HEK293 (cell line): ENCODE measurements around the gene PRICKLE3.

ENCODE experiments used
- GLI2 ChIP-seq: fragments of 450-650 bp; formaldehyde crosslinking; IDR thresholded peaks from 2 replicates; pipeline ENCODE4; 2017; ENCODE audit warnings: missing biosample characterization, missing genetic modification characterization, low read depth, borderline replicate concordance
- MEIS1 ChIP-seq: sonication (generic); formaldehyde crosslinking; IDR thresholded peaks from 2 replicates; pipeline ENCODE4 v1.8.1; 2022; ENCODE audit warnings: missing genetic modification reagents, mild to moderate bottlenecking, borderline replicate concordance
- MYNN ChIP-seq: fragments of 450-650 bp; formaldehyde crosslinking; IDR thresholded peaks from 2 replicates; pipeline ENCODE4 v1.5.1; 2016; ENCODE audit warnings: missing biosample characterization, missing genetic modification characterization, borderline replicate concordance
- SCRT1 ChIP-seq: fragments of 450-650 bp; formaldehyde crosslinking; IDR thresholded peaks from 2 replicates; pipeline ENCODE4 v1.5.1; 2016; ENCODE audit warnings: missing biosample characterization, missing genetic modification characterization, borderline replicate concordance
- ZBTB20 ChIP-seq: fragments of 450-650 bp; formaldehyde crosslinking; IDR thresholded peaks from 2 replicates; pipeline ENCODE4 v1.5.1; 2016; ENCODE audit warnings: missing biosample characterization, missing genetic modification characterization
- ZFP3 ChIP-seq: fragments of 450-650 bp; formaldehyde crosslinking; IDR thresholded peaks from 2 replicates; pipeline ENCODE4 v1.5.1; 2016; ENCODE audit warnings: low read depth, missing biosample characterization, missing genetic modification characterization
- ZNF174 ChIP-seq: fragments of 450-650 bp; formaldehyde crosslinking; IDR thresholded peaks from 2 replicates; pipeline ENCODE4 v1.5.0; 2017; ENCODE audit warnings: missing biosample characterization, mild to moderate bottlenecking, missing genetic modification characterization
- ZNF292 ChIP-seq: fragments of 450-650 bp; formaldehyde crosslinking; IDR thresholded peaks from 2 replicates; pipeline ENCODE4 v1.5.1; 2016; ENCODE audit warnings: low read depth, missing biosample characterization, missing genetic modification characterization, borderline replicate concordance
- ZNF354C ChIP-seq: fragments of 450-650 bp; formaldehyde crosslinking; IDR thresholded peaks from 2 replicates; pipeline ENCODE4 v1.5.1; 2016; ENCODE audit warnings: missing biosample characterization, missing genetic modification characterization, low read depth, borderline replicate concordance
- ZNF394 ChIP-seq: fragments of 450-650 bp; formaldehyde crosslinking; IDR thresholded peaks from 2 replicates; pipeline ENCODE4 v1.5.1; 2016; ENCODE audit warnings: missing biosample characterization, missing genetic modification characterization, mild to moderate bottlenecking, moderate library complexity, borderline replicate concordance
- ZNF510 ChIP-seq: fragments of 450-650 bp; formaldehyde crosslinking; IDR thresholded peaks from 2 replicates; pipeline ENCODE4 v1.5.1; 2018; ENCODE audit warnings: mild to moderate bottlenecking, missing genetic modification characterization, missing biosample characterization; ENCODE audit not compliant: insufficient replicate concordance
- ZNF544 ChIP-seq: fragments of 450-650 bp; formaldehyde crosslinking; IDR thresholded peaks from 2 replicates; pipeline ENCODE4 v1.5.0; 2017; ENCODE audit warnings: missing biosample characterization, missing genetic modification characterization
- ZNF561 ChIP-seq: fragments of 450-650 bp; IDR thresholded peaks from 2 replicates; pipeline ENCODE4 v1.5.1; 2018; ENCODE audit warnings: missing biosample characterization, missing genetic modification characterization, borderline replicate concordance
- ZNF585B ChIP-seq: fragments of 450-650 bp; formaldehyde crosslinking; IDR thresholded peaks from 2 replicates; pipeline ENCODE4 v1.5.1; 2016; ENCODE audit warnings: missing biosample characterization, missing genetic modification characterization
- ZNF600 ChIP-seq: fragments of 450-650 bp; formaldehyde crosslinking; IDR thresholded peaks from 2 replicates; pipeline ENCODE4 v1.5.1; 2016; ENCODE audit warnings: missing biosample characterization, missing genetic modification characterization
- ZNF610 ChIP-seq: fragments of 450-650 bp; formaldehyde crosslinking; IDR thresholded peaks from 2 replicates; pipeline ENCODE4 v1.5.1; 2016; ENCODE audit warnings: missing biosample characterization, missing genetic modification characterization, borderline replicate concordance
- ZNF664 ChIP-seq: fragments of 450-650 bp; formaldehyde crosslinking; IDR thresholded peaks from 2 replicates; pipeline ENCODE4 v1.5.1; 2016; ENCODE audit warnings: missing biosample characterization, missing genetic modification characterization
- ZNF707 ChIP-seq: fragments of 450-650 bp; formaldehyde crosslinking; IDR thresholded peaks from 2 replicates; pipeline ENCODE4 v1.5.1; 2016; ENCODE audit warnings: missing biosample characterization, missing genetic modification characterization
- ZNF747 ChIP-seq: fragments of 450-650 bp; formaldehyde crosslinking; IDR thresholded peaks from 2 replicates; pipeline ENCODE4 v1.5.1; 2016; ENCODE audit warnings: missing biosample characterization, missing genetic modification characterization
- ZNF777 ChIP-seq: fragments of 450-650 bp; formaldehyde crosslinking; IDR thresholded peaks from 2 replicates; pipeline ENCODE4 v1.5.1; 2017; ENCODE audit warnings: missing biosample characterization, missing genetic modification characterization, borderline replicate concordance
- ZNF837 ChIP-seq: fragments of 450-650 bp; formaldehyde crosslinking; IDR thresholded peaks from 2 replicates; pipeline ENCODE4 v1.5.1; 2016; ENCODE audit warnings: missing biosample characterization, missing genetic modification characterization
- ZSCAN16 ChIP-seq: fragments of 450-650 bp; formaldehyde crosslinking; IDR thresholded peaks from 2 replicates; pipeline ENCODE4 v1.5.1; 2016; ENCODE audit warnings: missing biosample characterization, missing genetic modification characterization
- TF ChIP-seq, protein P1 (sequence below): fragments of 450-650 bp; formaldehyde crosslinking; optimal IDR thresholded peaks from 2 replicates; pipeline ENCODE3; 2016; ENCODE audit warnings: missing biosample characterization, mild to moderate bottlenecking, missing genetic modification characterization
- TF ChIP-seq, protein P2 (sequence below): fragments of 450-650 bp; formaldehyde crosslinking; IDR thresholded peaks from 2 replicates; pipeline ENCODE4 v1.5.1; 2016; ENCODE audit warnings: missing biosample characterization, missing genetic modification characterization
- TF ChIP-seq, protein P3 (sequence below): fragments of 450-650 bp; IDR thresholded peaks from 2 replicates; pipeline ENCODE4 v1.5.1; 2018; ENCODE audit warnings: missing biosample characterization, missing genetic modification characterization
- TF ChIP-seq, protein P4 (sequence below): fragments of 450-650 bp; formaldehyde crosslinking; IDR thresholded peaks from 2 replicates; pipeline ENCODE4 v1.5.1; 2016; ENCODE audit warnings: missing biosample characterization, missing genetic modification characterization
- TF ChIP-seq, protein P5 (sequence below): fragments of 450-650 bp; formaldehyde crosslinking; conservative IDR thresholded peaks from 2 replicates; pipeline ENCODE4 v1.5.1; 2016; ENCODE audit warnings: low read depth, missing biosample characterization, missing genetic modification characterization

The PRICKLE3 gene

DNA sequence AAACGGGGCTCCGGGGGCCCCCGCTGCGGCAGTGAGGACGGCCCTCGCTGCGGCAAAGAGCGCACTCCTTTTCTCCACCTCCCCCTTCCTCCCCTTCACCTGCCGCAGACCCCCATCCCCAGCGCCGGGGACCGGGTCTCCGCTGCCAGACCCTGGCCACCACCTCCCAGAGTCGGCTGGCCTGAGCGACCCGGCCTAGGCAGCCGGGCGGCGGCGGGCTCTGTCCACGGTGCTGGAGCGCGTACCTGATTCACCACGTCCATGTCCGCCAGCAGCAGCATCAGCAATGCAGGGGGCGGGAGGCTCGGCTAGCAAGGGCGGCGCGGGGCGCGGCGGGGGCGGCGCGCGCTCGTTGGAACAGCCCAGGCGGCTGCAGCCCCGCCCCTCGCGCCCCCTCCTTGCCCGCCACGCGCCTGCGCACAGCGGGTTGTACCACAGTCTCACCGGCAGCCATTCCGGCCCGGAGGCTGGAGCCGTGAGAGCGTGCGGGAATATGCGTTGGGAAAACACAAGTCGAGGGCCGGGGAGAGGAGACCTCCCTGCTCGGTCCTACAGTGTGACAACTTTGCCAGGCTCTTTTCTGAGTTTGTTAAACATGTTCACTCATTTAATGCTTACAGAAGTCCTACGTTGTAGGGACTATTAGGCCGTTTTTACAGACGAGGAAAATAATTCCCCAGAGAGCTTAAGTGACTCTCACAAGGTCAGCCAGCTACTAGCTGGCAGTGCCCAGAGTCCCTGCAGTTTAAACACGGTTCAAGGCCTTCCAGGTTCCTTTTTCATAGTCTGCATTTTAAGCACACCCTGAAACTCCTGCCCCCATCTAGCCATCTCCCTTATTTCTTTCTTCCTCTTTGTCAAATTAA, 14.0 kb upstream of the PRICKLE3 start, which contains the start of gene SYP (continued):
- no peak for TF ChIP-seq ZNF354C (tag by site-specific recombination)
- TF ChIP-seq ZFP3 (tag by site-specific recombination): no peak
- TF ChIP-seq ZNF610: no peak
- TF ChIP-seq, protein P1, sequence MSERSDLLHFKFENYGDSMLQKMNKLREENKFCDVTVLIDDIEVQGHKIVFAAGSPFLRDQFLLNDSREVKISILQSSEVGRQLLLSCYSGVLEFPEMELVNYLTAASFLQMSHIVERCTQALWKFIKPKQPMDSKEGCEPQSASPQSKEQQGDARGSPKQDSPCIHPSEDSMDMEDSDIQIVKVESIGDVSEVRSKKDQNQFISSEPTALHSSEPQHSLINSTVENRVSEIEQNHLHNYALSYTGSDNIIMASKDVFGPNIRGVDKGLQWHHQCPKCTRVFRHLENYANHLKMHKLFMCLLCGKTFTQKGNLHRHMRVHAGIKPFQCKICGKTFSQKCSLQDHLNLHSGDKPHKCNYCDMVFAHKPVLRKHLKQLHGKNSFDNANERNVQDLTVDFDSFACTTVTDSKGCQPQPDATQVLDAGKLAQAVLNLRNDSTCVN (tag by site-specific recombination): peak; percentile 76
- TF ChIP-seq, protein P2, sequence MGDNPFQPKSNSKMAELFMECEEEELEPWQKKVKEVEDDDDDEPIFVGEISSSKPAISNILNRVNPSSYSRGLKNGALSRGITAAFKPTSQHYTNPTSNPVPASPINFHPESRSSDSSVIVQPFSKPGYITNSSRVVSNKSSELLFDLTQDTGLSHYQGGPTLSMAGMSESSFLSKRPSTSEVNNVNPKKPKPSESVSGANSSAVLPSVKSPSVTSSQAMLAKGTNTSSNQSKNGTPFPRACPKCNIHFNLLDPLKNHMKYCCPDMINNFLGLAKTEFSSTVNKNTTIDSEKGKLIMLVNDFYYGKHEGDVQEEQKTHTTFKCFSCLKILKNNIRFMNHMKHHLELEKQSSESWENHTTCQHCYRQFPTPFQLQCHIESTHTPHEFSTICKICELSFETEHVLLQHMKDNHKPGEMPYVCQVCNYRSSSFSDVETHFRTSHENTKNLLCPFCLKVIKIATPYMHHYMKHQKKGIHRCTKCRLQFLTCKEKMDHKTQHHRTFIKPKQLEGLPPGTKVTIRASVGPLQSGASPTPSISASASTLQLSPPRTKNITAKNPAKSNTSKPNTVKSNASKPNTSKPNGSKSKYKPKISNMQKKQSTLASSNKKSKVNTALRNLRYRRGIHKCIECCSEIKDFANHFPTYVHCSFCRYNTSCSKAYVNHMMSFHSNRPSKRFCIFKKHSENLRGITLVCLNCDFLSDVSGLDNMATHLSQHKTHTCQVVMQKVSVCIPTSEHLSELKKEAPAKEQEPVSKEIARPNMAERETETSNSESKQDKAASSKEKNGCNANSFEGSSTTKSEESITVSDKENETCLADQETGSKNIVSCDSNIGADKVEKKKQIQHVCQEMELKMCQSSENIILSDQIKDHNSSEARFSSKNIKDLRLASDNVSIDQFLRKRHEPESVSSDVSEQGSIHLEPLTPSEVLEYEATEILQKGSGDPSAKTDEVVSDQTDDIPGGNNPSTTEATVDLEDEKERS (tag by site-specific recombination): no peak
- no peak for TF ChIP-seq ZNF707 (tag by site-specific recombination)
- no peak for TF ChIP-seq ZNF510 (tag by site-specific recombination)
- no peak for TF ChIP-seq ZNF837 (tag by site-specific recombination)
- TF ChIP-seq ZSCAN16 (tag by site-specific recombination): peak; percentile 75; the same call in 1 of the 2 replicates
- TF ChIP-seq, protein P3, sequence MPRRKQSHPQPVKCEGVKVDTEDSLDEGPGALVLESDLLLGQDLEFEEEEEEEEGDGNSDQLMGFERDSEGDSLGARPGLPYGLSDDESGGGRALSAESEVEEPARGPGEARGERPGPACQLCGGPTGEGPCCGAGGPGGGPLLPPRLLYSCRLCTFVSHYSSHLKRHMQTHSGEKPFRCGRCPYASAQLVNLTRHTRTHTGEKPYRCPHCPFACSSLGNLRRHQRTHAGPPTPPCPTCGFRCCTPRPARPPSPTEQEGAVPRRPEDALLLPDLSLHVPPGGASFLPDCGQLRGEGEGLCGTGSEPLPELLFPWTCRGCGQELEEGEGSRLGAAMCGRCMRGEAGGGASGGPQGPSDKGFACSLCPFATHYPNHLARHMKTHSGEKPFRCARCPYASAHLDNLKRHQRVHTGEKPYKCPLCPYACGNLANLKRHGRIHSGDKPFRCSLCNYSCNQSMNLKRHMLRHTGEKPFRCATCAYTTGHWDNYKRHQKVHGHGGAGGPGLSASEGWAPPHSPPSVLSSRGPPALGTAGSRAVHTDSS (tag by site-specific recombination): no peak
- TF ChIP-seq ZNF544 (tag by site-specific recombination): no peak
- TF ChIP-seq, protein P4, sequence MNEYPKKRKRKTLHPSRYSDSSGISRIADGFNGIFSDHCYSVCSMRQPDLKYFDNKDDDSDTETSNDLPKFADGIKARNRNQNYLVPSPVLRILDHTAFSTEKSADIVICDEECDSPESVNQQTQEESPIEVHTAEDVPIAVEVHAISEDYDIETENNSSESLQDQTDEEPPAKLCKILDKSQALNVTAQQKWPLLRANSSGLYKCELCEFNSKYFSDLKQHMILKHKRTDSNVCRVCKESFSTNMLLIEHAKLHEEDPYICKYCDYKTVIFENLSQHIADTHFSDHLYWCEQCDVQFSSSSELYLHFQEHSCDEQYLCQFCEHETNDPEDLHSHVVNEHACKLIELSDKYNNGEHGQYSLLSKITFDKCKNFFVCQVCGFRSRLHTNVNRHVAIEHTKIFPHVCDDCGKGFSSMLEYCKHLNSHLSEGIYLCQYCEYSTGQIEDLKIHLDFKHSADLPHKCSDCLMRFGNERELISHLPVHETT: no peak
- TF ChIP-seq GLI2 (tag by site-specific recombination): no peak
- TF ChIP-seq ZNF174 (tag by site-specific recombination): no peak
- no peak for TF ChIP-seq ZNF664 (tag by site-specific recombination)
- no peak for TF ChIP-seq ZNF747 (tag by site-specific recombination)
- no peak for TF ChIP-seq ZNF292 (tag by site-specific recombination)
- peak; percentile 77 for TF ChIP-seq ZNF600 (tag by site-specific recombination)
- TF ChIP-seq, protein P5, sequence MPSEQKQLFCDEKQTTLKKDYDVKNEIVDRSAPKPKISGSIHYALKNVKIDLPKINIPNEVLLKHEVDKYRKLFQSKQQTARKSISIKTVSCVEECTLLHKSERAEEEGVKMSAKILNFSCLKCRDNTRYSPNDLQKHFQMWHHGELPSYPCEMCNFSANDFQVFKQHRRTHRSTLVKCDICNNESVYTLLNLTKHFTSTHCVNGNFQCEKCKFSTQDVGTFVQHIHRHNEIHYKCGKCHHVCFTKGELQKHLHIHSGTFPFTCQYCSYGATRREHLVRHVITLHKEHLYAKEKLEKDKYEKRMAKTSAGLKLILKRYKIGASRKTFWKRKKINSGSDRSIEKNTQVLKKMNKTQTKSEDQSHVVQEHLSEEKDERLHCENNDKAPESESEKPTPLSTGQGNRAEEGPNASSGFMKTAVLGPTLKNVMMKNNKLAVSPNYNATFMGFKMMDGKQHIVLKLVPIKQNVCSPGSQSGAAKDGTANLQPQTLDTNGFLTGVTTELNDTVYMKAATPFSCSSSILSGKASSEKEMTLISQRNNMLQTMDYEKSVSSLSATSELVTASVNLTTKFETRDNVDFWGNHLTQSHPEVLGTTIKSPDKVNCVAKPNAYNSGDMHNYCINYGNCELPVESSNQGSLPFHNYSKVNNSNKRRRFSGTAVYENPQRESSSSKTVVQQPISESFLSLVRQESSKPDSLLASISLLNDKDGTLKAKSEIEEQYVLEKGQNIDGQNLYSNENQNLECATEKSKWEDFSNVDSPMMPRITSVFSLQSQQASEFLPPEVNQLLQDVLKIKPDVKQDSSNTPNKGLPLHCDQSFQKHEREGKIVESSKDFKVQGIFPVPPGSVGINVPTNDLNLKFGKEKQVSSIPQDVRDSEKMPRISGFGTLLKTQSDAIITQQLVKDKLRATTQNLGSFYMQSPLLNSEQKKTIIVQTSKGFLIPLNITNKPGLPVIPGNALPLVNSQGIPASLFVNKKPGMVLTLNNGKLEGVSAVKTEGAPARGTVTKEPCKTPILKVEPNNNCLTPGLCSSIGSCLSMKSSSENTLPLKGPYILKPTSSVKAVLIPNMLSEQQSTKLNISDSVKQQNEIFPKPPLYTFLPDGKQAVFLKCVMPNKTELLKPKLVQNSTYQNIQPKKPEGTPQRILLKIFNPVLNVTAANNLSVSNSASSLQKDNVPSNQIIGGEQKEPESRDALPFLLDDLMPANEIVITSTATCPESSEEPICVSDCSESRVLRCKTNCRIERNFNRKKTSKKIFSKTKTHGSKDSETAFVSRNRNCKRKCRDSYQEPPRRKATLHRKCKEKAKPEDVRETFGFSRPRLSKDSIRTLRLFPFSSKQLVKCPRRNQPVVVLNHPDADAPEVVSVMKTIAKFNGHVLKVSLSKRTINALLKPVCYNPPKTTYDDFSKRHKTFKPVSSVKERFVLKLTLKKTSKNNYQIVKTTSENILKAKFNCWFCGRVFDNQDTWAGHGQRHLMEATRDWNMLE (tag by site-specific recombination): no peak
- TF ChIP-seq MYNN: no peak
- no peak for TF ChIP-seq ZNF394 (tag by site-specific recombination)
- no peak for TF ChIP-seq SCRT1 (tag by site-specific recombination)
- TF ChIP-seq ZNF561 (tag by site-specific recombination): peak; percentile 64; the same call in 1 of the 2 replicates
- peak; percentile 60; the same call in 1 of the 2 replicates for TF ChIP-seq ZBTB20 (tag by site-specific recombination)
- TF ChIP-seq ZNF585B (tag by site-specific recombination): no peak
- no peak for TF ChIP-seq MEIS1 (CRISPR knock-in tag)
- no peak for TF ChIP-seq ZNF777 (tag by site-specific recombination)
